HEK293T (cell line): ENCODE data around the gene DPEP2NB.

Experiments
- FOXK2 ChIP-seq: fragments of 450-650 bp; IDR thresholded peaks from 2 replicates; pipeline ENCODE4 v1.6.1; 2016; ENCODE audit warnings: mild to moderate bottlenecking
- SUZ12 ChIP-seq: fragments of 450-650 bp; IDR thresholded peaks from 2 replicates; pipeline ENCODE4 v1.6.1; 2016; ENCODE audit warnings: mild to moderate bottlenecking

DNA sequence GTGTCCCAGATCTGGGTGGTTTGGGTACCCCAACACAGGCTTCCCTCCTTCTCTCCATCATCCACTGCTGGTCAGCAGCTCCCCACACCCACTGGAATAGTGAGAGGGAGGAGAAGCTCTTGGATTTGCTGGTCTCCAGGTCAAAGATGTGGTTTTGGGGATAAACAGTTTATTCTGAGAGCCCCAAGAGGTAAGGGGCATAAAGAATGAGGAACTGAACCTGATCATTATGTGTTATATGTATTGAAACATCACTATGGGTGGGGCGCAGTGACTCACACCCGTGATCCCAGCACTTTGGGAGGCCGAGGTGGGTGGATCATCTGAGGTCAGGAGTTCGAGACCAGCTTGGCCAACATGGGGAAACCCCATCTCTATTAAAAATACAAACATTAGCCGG lies 20.3 kb downstream of the DPEP2NB start:
- no peak for TF ChIP-seq FOXK2
- no peak for TF ChIP-seq SUZ12
